Endothelial cell of hepatic sinusoid (primary cell): ENCODE data around the gene CLMN.
"Not testable (repeated sequence)": the region's sequence is repeated elsewhere in the genome, so short reads cannot be mapped to it uniquely, and the experiment has no call there.

Experiments used
- in situ Hi-C: cut with HindIII; loops from 2 replicates; pipeline ENCODE4 v1.10.0; 2017; ENCODE audit warnings: low sequenced_read_pairs

CLMN gene

GRCh38 chr14:95204705-95205104, 115.0 kb downstream of the CLMN start:
- in situ Hi-C loops: no loop called here

GRCh38 chr14:95201745-95202144, 118.0 kb downstream of the CLMN start:
- in situ Hi-C loops: not testable (repeated sequence)

- in situ Hi-C loops: no loop called here
These were observed 119.3 kb downstream of the CLMN start for GRCh38 chr14:95200404-95200803.

GRCh38 chr14:95199298-95199983, 120.3 kb downstream of the CLMN start:
- in situ Hi-C loops: no loop called here

- in situ Hi-C loops: no loop called here
These were observed 121.4 kb downstream of the CLMN start for GRCh38 chr14:95198320-95198719.

GRCh38 chr14:95197551-95197950, 122.2 kb downstream of the CLMN start:
- in situ Hi-C loops: no loop called here

GRCh38 chr14:95196826-95197545, 122.7 kb downstream of the CLMN start:
- in situ Hi-C loops: no loop called here

- in situ Hi-C loops: no loop called here
These were observed 123.4 kb downstream of the CLMN start for GRCh38 chr14:95196268-95196667.

GRCh38 chr14:95195031-95195430, 124.7 kb downstream of the CLMN start:
- in situ Hi-C loops: no loop called here

GRCh38 chr14:95193081-95193480, 126.6 kb downstream of the CLMN start:
- in situ Hi-C loops: no loop called here

GRCh38 chr14:95192311-95192710, 127.4 kb downstream of the CLMN start:
- in situ Hi-C loops: no loop called here

- in situ Hi-C loops: no loop called here
These were observed 128.1 kb downstream of the CLMN start for GRCh38 chr14:95191445-95192199.

- in situ Hi-C loops: no loop called here
These were observed 128.9 kb downstream of the CLMN start for GRCh38 chr14:95190857-95191256.

GRCh38 chr14:95190346-95190840, 129.3 kb downstream of the CLMN start:
- in situ Hi-C loops: no loop called here

- in situ Hi-C loops: no loop called here
These were observed 130.2 kb downstream of the CLMN start for GRCh38 chr14:95189367-95190132.

- in situ Hi-C loops: no loop called here
These were observed 131.3 kb downstream of the CLMN start for GRCh38 chr14:95188380-95188779.

GRCh38 chr14:95185767-95186392, 133.8 kb downstream of the CLMN start:
- in situ Hi-C loops: no loop called here

GRCh38 chr14:95185033-95185766, 134.5 kb downstream of the CLMN start:
- in situ Hi-C loops: no loop called here

GRCh38 chr14:95184413-95184790, 135.3 kb downstream of the CLMN start:
- in situ Hi-C loops: no loop called here
